Mammary epithelial cell (primary cell): Measurements from ENCODE around the gene SYTL1.

Experiments
- CTCF ChIP-seq, 2 donors: IDR thresholded peaks in 1 of 2; conservative IDR thresholded peaks in 1 of 2; 2 replicates each; pipeline ENCODE4 v1.5.1; 2011 to 2012; ENCODE audit warnings: inconsistent platforms in 2 of 2, low read length in 2 of 2, mild to moderate bottlenecking in 2 of 2, control low read depth in 1 of 2, low read depth in 1 of 2; ENCODE audit not compliant: insufficient read depth in 1 of 2; ENCODE audit errors: extremely low read depth in 1 of 2
- EZH2 ChIP-seq: IDR thresholded peaks from 2 replicates; pipeline ENCODE4 v1.6.1; 2012; ENCODE audit warnings: low read length, inconsistent platforms, borderline replicate concordance

DNA sequence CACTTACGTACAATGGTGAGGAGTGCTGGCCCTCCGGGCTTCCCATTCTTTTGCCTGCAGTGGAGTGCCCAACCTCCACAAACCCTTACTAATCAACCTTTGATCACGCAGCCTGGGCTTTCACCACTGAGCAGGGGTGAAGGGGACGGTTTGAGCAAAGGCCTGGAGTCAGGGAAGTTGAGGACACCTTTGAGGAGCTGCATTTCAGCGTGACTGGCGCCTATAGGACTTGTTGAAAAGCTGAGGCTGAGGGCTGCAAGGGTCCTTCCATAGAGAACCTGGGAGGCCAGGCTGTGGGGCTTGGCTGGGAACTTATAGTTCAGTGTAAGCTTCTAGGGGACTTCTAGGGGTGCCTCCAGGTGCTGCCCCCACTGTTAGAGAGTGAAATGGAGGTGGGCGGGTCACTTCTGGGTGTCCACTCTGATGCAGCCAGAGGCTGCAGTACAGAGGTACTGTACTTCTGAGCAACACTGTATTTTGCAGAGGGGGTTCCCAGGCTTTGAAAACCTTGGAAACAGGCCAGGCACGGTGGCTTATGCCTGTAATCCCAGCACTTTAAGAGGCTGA lies 9.8 kb downstream of the SYTL1 start:
- TF ChIP-seq CTCF (conservative IDR thresholded peaks at IDR 0.05 in 1 of 2, IDR thresholded peaks at IDR 0.05 in 1 of 2; ENCODE audit: extremely low read depth in 1 of 2, insufficient read depth in 1 of 2, low read depth in 1 of 2, low read length in 2 of 2), result no peak
- no peak for TF ChIP-seq EZH2
